ENCODE data around the gene GALNT7.

DNA sequence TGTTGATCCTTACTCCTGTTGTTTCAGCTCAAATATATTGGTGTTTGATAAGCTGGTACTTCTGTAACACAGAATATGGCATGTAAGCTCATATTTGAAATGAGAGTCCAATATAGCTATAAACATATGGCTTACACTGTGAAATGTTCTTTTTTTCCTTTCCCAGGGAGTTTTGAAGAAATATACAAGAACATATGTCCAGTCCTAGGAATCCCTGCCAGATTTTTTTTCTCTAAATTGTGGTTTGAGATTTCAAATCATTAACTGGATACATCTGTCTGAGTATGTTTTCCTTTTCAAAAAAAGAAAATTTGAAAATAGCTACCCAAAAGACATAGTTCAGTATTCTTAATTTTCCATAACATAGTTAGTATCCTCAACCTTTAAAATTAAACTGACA lies 105.3 kb downstream of the GALNT7 start:
- TF ChIP-seq POLR2AphosphoS5 (IDR thresholded peaks at IDR 0.05; ENCODE audit: low read depth, low read length), result no peak
- TF ChIP-seq, protein P1, sequence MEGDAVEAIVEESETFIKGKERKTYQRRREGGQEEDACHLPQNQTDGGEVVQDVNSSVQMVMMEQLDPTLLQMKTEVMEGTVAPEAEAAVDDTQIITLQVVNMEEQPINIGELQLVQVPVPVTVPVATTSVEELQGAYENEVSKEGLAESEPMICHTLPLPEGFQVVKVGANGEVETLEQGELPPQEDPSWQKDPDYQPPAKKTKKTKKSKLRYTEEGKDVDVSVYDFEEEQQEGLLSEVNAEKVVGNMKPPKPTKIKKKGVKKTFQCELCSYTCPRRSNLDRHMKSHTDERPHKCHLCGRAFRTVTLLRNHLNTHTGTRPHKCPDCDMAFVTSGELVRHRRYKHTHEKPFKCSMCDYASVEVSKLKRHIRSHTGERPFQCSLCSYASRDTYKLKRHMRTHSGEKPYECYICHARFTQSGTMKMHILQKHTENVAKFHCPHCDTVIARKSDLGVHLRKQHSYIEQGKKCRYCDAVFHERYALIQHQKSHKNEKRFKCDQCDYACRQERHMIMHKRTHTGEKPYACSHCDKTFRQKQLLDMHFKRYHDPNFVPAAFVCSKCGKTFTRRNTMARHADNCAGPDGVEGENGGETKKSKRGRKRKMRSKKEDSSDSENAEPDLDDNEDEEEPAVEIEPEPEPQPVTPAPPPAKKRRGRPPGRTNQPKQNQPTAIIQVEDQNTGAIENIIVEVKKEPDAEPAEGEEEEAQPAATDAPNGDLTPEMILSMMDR (IDR thresholded peaks at IDR 0.05), result no peak
